Superior temporal gyrus (tissue), 1 donor: ENCODE measurements around the gene ATF5.
"Not testable (repeated sequence)": the region's sequence is repeated elsewhere in the genome, so short reads cannot be mapped to it uniquely, and the experiment has no call there.

Experiments
- DNase-seq: peaks from one replicate; pipeline ENCODE4 v3.0.0-alpha.2; 2016; ENCODE audit errors: extremely low spot score

Gene ATF5

GRCh38 chr19:49949742-49950589 lies 21.0 kb downstream of the ATF5 start:
- DNase-seq: no peak

GRCh38 chr19:49950590-49950948 lies 21.6 kb downstream of the ATF5 start:
- no peak for DNase-seq

- DNase-seq: no peak
Observed at GRCh38 chr19:49950956-49951526, 22.0 kb downstream of the ATF5 start.

GRCh38 chr19:49951806-49952478 lies 22.9 kb downstream of the ATF5 start:
- DNase-seq: no peak

- no peak for DNase-seq
Observed at GRCh38 chr19:49952479-49952836, 23.5 kb downstream of the ATF5 start.

- no peak for DNase-seq
Observed at GRCh38 chr19:49952906-49953305, 23.9 kb downstream of the ATF5 start.

- no peak for DNase-seq
Observed at GRCh38 chr19:49953416-49953815, 24.4 kb downstream of the ATF5 start.

- DNase-seq: no peak
Observed at GRCh38 chr19:49954092-49954829, 25.3 kb downstream of the ATF5 start.

- no peak for DNase-seq
Observed at GRCh38 chr19:49954933-49955332, 25.9 kb downstream of the ATF5 start.

- no peak for DNase-seq
Observed at GRCh38 chr19:49956115-49956495, 27.1 kb downstream of the ATF5 start.

- no peak for DNase-seq
Observed at GRCh38 chr19:49957262-49957915, 28.4 kb downstream of the ATF5 start.

- not testable (repeated sequence) for DNase-seq
Observed at GRCh38 chr19:49958144-49958543, 29.1 kb downstream of the ATF5 start.

- not testable (repeated sequence) for DNase-seq
Observed at GRCh38 chr19:49958596-49958995, 29.6 kb downstream of the ATF5 start.

- not testable (repeated sequence) for DNase-seq
Observed at GRCh38 chr19:49959892-49960291, 30.9 kb downstream of the ATF5 start.

- not testable (repeated sequence) for DNase-seq
Observed at GRCh38 chr19:49960980-49961379, 32.0 kb downstream of the ATF5 start, which contains the start of gene SIGLEC11. Gene SIGLEC11, minus strand, starts transcription at chr19:49961172. Its CDS starts 91 bp downstream, at chr19:49961081.

- no peak for DNase-seq
Observed at GRCh38 chr19:49968279-49968922, 39.4 kb downstream of the ATF5 start.

GRCh38 chr19:49969355-49969754 lies 40.4 kb downstream of the ATF5 start:
- not testable (repeated sequence) for DNase-seq

GRCh38 chr19:49971991-49972411 lies 43.0 kb downstream of the ATF5 start:
- DNase-seq: no peak

- no peak for DNase-seq
Observed at GRCh38 chr19:49972841-49973240, 43.8 kb downstream of the ATF5 start.

- DNase-seq: no peak
Observed at GRCh38 chr19:49973987-49974386, 45.0 kb downstream of the ATF5 start.

- no peak for DNase-seq
Observed at GRCh38 chr19:49975051-49975450, 46.0 kb downstream of the ATF5 start.
